GM23248 (cell line): Measurements from ENCODE around the gene LSR. TPM values are rescaled to one million over a fixed set of nuclear protein-coding genes. Genes with fewer than 3 reads are reported as not detected.

ENCODE experiments used
- DNase-seq: peaks from one replicate; pipeline ENCODE4 v3.0.0-alpha.2; 2015
- H2AFZ ChIP-seq: fragments of 200-600 bp; sonication (generic); 2 replicates; pipeline ENCODE4 v1.6.1; 2016; ENCODE audit warnings: antibody characterized with exemption
- H3F3A ChIP-seq: fragments of 200-600 bp; sonication (generic); 2 replicates; pipeline ENCODE4 v1.6.1; 2016; ENCODE audit warnings: mild to moderate bottlenecking, antibody characterized with exemption, mixed run types; ENCODE audit not compliant: insufficient read depth
- H3K27ac ChIP-seq: fragments of 200-600 bp; sonication (generic); 2 replicates; pipeline ENCODE4 v1.5.1; 2016; ENCODE audit warnings: mild to moderate bottlenecking
- H3K27me3 ChIP-seq: fragments of 200-600 bp; sonication (generic); replicated peaks from 2 replicates; pipeline ENCODE4 v1.6.1; 2016; ENCODE audit warnings: mild to moderate bottlenecking; ENCODE audit not compliant: insufficient read depth
- H3K36me3 ChIP-seq: fragments of 200-600 bp; sonication (generic); 2 replicates; pipeline ENCODE4 v1.6.1; 2016; ENCODE audit warnings: low read depth, mild to moderate bottlenecking
- H3K4me1 ChIP-seq: fragments of 200-600 bp; sonication (generic); 2 replicates; pipeline ENCODE4 v1.6.1; 2016; ENCODE audit warnings: mild to moderate bottlenecking; ENCODE audit not compliant: insufficient read depth
- H3K4me2 ChIP-seq: fragments of 200-600 bp; sonication (generic); one replicate; pipeline ENCODE4 v1.6.1; 2016; ENCODE audit warnings: mild to moderate bottlenecking; ENCODE audit not compliant: unreplicated experiment
- H3K4me3 ChIP-seq: fragments of 200-600 bp; sonication (generic); 2 replicates; pipeline ENCODE4 v1.5.1; 2016; ENCODE audit warnings: mild to moderate bottlenecking
- H3K79me2 ChIP-seq: fragments of 200-600 bp; sonication (generic); 2 replicates; pipeline ENCODE4 v1.6.1; 2016; ENCODE audit warnings: mild to moderate bottlenecking; ENCODE audit not compliant: insufficient read depth
- H3K9ac ChIP-seq: fragments of 200-600 bp; sonication (generic); 2 replicates; pipeline ENCODE4 v1.6.1; 2016; ENCODE audit warnings: mild to moderate bottlenecking
- H3K9me2 ChIP-seq: fragments of 200-600 bp; sonication (generic); 2 replicates; pipeline ENCODE4 v1.6.1; 2016; ENCODE audit warnings: mixed run types, mild to moderate bottlenecking, moderate library complexity; ENCODE audit not compliant: insufficient read depth
- H3K9me3 ChIP-seq: fragments of 200-600 bp; sonication (generic); one replicate; pipeline ENCODE4 v1.6.1; 2017; ENCODE audit warnings: low read depth
- H4K20me1 ChIP-seq: fragments of 200-600 bp; sonication (generic); 2 replicates; pipeline ENCODE4 v1.6.0; 2016; ENCODE audit not compliant: insufficient read depth
- EZH2 ChIP-seq: fragments of 200-600 bp; sonication (generic); IDR thresholded peaks from 2 replicates; pipeline ENCODE4 v1.6.1; 2018; ENCODE audit warnings: antibody characterized with exemption, mild to moderate bottlenecking; ENCODE audit not compliant: insufficient read depth, poor library complexity, severe bottlenecking
- EZH2phosphoT487 ChIP-seq: fragments of 200-600 bp; sonication (generic); IDR thresholded peaks from 2 replicates; pipeline ENCODE4 v1.6.1; 2018; ENCODE audit warnings: antibody characterized with exemption, moderate library complexity, mild to moderate bottlenecking, low read depth; ENCODE audit not compliant: insufficient read depth
- WGBS, 2 experiments: methylation state at CpG; one replicate each; pipeline ENCODE4 v1.1.6; 2015 to 2017; ENCODE audit warnings: low lambda C conversion rate in 2 of 2, low coverage in 1 of 2; ENCODE audit errors: missing lambda C conversion rate in 2 of 2; 5-methylcytosine and 5-hydroxymethylcytosine counted together
- in situ Hi-C: fragments of 300-500 bp; cut with MboI; formaldehyde crosslinking; loops from 2 replicates; pipeline ENCODE4 v1.15.0; 2020
- polyA plus RNA-seq: library from polyadenylated mRNA; unstranded; fragments of >200 nt; fragmentation: Nextera tagmentation; extraction: Ambion mirVana; gene quantifications from 2 replicates; pipeline ENCODE4 v1.2.1, GENCODE V29; 2016
- total RNA-seq: library from RNA; depleted of rRNA; stranded (reverse); fragments of >200 nt; shearing (Covaris generic); gene quantifications from 2 replicates; pipeline ENCODE4 v1.2.3, GENCODE V29; 2014

The LSR gene
- total and polyA plus RNA-seq, 2 experiments from 2014 or later, result 2.7 TPM; not detected in 1

DNA sequence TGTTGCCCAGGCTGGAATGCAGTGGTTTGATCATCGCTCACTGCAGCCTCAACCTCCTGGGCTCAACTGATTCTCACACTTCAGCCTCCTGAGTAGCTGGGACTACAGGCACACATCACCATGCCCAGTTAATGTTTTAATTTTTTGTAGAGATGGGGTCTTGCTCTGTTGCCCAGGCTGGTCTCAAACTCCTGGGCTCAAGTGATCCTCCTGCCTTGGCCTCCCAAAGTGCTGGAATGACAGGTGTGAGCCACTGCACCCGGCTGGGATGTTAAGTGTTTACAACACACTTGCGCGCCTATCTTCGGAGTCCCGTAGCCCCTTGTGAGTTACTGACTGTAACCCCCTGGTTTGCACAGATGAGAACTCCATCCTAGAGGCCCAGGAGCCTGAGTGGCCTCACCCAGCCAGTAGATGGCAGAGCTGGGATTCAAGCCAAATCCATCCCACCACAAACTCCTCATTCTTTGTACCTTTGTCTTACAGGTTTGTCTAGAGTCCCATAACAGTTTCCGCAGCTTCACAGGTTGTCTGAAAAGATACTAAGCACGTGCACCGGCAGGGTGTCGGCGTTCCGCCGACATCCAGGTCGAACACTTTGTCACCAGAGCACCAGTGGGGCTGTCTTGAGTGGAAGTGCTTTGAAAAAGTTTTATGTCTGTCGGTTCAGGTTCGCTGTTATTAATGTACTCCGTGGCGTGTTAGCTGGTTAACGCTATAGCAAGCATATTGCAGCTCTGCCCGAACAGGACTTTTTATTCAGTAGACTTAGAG lies 57.9 kb downstream of the LSR start:
- Histone ChIP-seq H3K79me2 (no peaks in the 10 kb centered on the region), H4K20me1 (no peaks in the 10 kb centered on the region), H2AFZ (no peak overlapping the region), H3K4me2 (no peak overlapping the region), H3K4me3 (no peak overlapping the region), H3K9me3 (no peaks in the 10 kb centered on the region), H3K4me1 (no peaks in the 10 kb centered on the region), H3K27ac (no peak overlapping the region), H3K9me2 (no peaks in the 10 kb centered on the region), H3K27me3 (no peaks in the 10 kb centered on the region), H3F3A (no peaks in the 10 kb centered on the region), H3K9ac (no peak overlapping the region), H3K36me3 (no peaks in the 10 kb centered on the region)
- DNase-seq, result no peak
- WGBS, 2 experiments, result 89 to 90% methylated on average over 20 of the region's 20 CpGs
- TF ChIP-seq EZH2phosphoT487 (no peak), EZH2 (no peak)
- in situ Hi-C loops, result no loop called here

DNA sequence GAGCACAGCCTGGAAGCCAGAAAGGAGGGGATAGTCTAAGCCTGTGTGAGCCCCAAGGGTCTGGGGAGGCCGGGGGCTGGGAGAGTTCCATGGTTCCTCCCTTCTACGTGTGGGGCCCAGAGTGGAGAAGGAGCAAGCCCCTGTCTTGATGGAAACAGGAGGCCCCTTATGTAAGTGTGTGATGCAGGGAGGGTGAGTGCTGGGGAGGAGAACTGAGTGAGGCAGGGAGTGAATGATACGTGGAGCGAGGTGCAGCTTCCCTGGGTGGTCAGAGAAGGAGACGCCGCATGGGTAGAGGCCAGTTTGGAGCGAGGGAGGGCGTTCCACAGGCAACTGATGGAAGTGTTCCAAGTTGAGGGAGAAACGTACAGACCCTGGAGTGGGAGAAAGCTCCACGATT lies 59.1 kb downstream of the LSR start:
- no peaks in the 10 kb centered on the region for H3K36me3 ChIP-seq
- no peak overlapping the region for H3K27ac ChIP-seq
- H4K20me1 ChIP-seq, result no peaks in the 10 kb centered on the region
- no peaks in the 10 kb centered on the region for H3K4me1 ChIP-seq
- H3K9me2 ChIP-seq, result no peaks in the 10 kb centered on the region
- no peaks in the 10 kb centered on the region for H3K79me2 ChIP-seq
- no peaks in the 10 kb centered on the region for H3K9me3 ChIP-seq
- H3K4me3 ChIP-seq, result no peak overlapping the region
- no peak overlapping the region for H3K4me2 ChIP-seq
- H3K9ac ChIP-seq, result no peak overlapping the region
- WGBS, 2 experiments, result 51 to 52% methylated on average over 9 to 10 of the region's 10 CpGs
- in situ Hi-C loops, result no loop called here
- H3K27me3 ChIP-seq, result no peaks in the 10 kb centered on the region
- no peak for DNase-seq
- TF ChIP-seq EZH2, result no peak
- TF ChIP-seq EZH2phosphoT487, result no peak
- H3F3A ChIP-seq, result no peaks in the 10 kb centered on the region
- no peak overlapping the region for H2AFZ ChIP-seq

DNA sequence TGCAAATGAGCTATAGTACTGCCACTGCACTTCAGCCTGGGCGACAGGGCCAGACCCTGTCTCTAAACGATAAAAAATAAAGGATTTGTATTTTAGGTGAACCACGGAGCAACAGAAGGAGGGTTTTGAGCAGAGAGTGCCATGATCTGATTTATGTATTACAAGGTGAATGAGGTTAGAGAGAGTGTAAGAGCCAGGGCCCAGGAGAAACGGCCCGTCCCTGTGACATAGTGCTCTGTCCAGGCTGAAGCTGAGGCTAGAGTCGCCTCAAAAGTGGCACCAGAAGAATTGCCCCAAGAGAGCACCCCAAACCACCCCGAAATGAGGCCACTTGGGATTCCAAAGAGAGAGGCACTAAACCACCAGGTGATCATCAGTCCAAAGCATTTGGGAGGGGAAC lies 60.1 kb downstream of the LSR start:
- H3K9me3 ChIP-seq, result no peaks in the 10 kb centered on the region
- H3K9ac ChIP-seq, result no peak overlapping the region
- H3K36me3 ChIP-seq, result no peaks in the 10 kb centered on the region
- H3K9me2 ChIP-seq, result no peaks in the 10 kb centered on the region
- H2AFZ ChIP-seq, result no peak overlapping the region
- H3K27me3 ChIP-seq, result no peaks in the 10 kb centered on the region
- WGBS, 2 experiments, result 77 to 83% methylated on average over 7 of the region's 7 CpGs
- no peaks in the 10 kb centered on the region for H3F3A ChIP-seq
- H3K4me3 ChIP-seq, result no peak overlapping the region
- TF ChIP-seq EZH2phosphoT487, result no peak
- no peak for TF ChIP-seq EZH2
- H3K79me2 ChIP-seq, result no peaks in the 10 kb centered on the region
- H4K20me1 ChIP-seq, result no peaks in the 10 kb centered on the region
- no peak for DNase-seq
- no peaks in the 10 kb centered on the region for H3K4me1 ChIP-seq
- H3K4me2 ChIP-seq, result no peak overlapping the region
- H3K27ac ChIP-seq, result no peak overlapping the region
- in situ Hi-C loops, result no loop called here

DNA sequence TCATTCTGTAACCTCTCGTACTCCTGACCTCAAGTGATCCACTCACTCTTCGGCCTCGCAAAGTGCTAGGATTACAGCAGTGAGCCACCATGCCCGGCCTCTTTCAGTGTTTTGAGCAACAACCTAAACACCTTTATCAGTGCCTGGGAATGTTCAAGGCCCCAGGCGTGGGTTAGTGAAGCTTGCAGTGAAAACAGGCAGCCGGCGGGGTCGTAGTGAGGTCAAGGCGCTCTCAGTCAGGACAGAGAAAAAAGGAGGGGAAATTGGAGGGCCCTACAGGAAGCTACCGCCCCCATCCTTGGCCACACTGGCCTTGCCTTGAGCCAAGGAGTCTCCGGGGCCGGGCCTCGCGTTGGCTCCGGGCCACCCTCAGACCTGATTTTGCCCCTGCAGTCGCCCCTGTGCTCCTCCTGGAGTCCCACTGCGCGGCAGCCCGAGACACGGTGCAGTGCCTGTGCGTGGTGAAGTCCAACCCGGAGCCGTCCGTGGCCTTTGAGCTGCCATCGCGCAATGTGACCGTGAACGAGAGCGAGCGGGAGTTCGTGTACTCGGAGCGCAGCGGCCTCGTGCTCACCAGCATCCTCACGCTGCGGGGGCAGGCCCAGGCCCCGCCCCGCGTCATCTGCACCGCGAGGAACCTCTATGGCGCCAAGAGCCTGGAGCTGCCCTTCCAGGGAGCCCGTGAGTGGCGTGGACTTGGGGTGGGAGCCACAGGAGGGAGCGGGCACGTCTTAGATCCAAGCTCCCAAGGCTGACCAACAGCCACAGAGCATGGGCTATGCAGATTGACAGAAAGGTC lies 60.9 kb downstream of the LSR start:
- Histone ChIP-seq H3K27ac (no peak overlapping the region), H3K79me2 (no peaks in the 10 kb centered on the region), H4K20me1 (no peaks in the 10 kb centered on the region), H2AFZ (no peak overlapping the region), H3K36me3 (no peaks in the 10 kb centered on the region), H3F3A (no peaks in the 10 kb centered on the region), H3K4me3 (no peak overlapping the region), H3K4me2 (no peak overlapping the region), H3K9ac (no peak overlapping the region), H3K9me2 (no peaks in the 10 kb centered on the region), H3K9me3 (no peaks in the 10 kb centered on the region), H3K4me1 (no peaks in the 10 kb centered on the region), H3K27me3 (no peaks in the 10 kb centered on the region)
- DNase-seq, result no peak
- in situ Hi-C loops, result no loop called here
- WGBS, 2 experiments, result 83 to 88% methylated on average over 46 of the region's 47 CpGs
- TF ChIP-seq EZH2 (no peak), EZH2phosphoT487 (no peak)
